Measurements from ENCODE around the gene WNT16.
A peak's percentile ranks its signal among the peaks of the same experiment; 100 is the strongest.
"Not testable (repeated sequence)": the region's sequence is repeated elsewhere in the genome, so short reads cannot be mapped to it uniquely, and the experiment has no call there.

WNT16 gene

GRCh38 chr7:121306565-121306964 lies 22.2 kb upstream of the WNT16 start:
- DNase-seq (ENCODE audit: low read depth in 2 of 2), result no peak

- DNase-seq (ENCODE audit: low read depth in 2 of 2), result no peak
These were observed 21.7 kb upstream of the WNT16 start for GRCh38 chr7:121307021-121307574.

GRCh38 chr7:121313220-121313792 lies 15.5 kb upstream of the WNT16 start:
- DNase-seq (ENCODE audit: low read depth in 2 of 2), result no peak

GRCh38 chr7:121313793-121314676 lies 14.8 kb upstream of the WNT16 start:
- DNase-seq (ENCODE audit: low read depth in 2 of 2), result peak in 1 of 2 experiments; percentile 45

GRCh38 chr7:121315170-121315569 lies 13.6 kb upstream of the WNT16 start:
- not testable (repeated sequence) for DNase-seq (ENCODE audit: low read depth in 2 of 2)

- DNase-seq (ENCODE audit: low read depth in 2 of 2), result no peak
These were observed 6.3 kb upstream of the WNT16 start for GRCh38 chr7:121322460-121322859.

- DNase-seq (ENCODE audit: low read depth in 2 of 2), result no peak
These were observed 5.1 kb upstream of the WNT16 start for GRCh38 chr7:121323515-121324302.

GRCh38 chr7:121327671-121328070 lies 1.1 kb upstream of the WNT16 start:
- no peak for DNase-seq (ENCODE audit: low read depth in 2 of 2)

GRCh38 chr7:121329191-121330052 lies 622 bp downstream of the WNT16 start:
- DNase-seq (ENCODE audit: low read depth in 2 of 2), result no peak

- no peak for DNase-seq (ENCODE audit: low read depth in 2 of 2)
These were observed 1.4 kb downstream of the WNT16 start for GRCh38 chr7:121330053-121330833.

- no peak for DNase-seq (ENCODE audit: low read depth in 2 of 2)
These were observed 2.2 kb downstream of the WNT16 start for GRCh38 chr7:121331048-121331447.

GRCh38 chr7:121331574-121331973 lies 2.8 kb downstream of the WNT16 start:
- no peak for DNase-seq (ENCODE audit: low read depth in 2 of 2)

- DNase-seq (ENCODE audit: low read depth in 2 of 2), result no peak
These were observed 5.6 kb downstream of the WNT16 start for GRCh38 chr7:121334376-121334775.

- DNase-seq (ENCODE audit: low read depth in 2 of 2), result peak; percentile 46 to 55
These were observed 6.3 kb downstream of the WNT16 start for GRCh38 chr7:121334875-121335648.

- DNase-seq (ENCODE audit: low read depth in 2 of 2), result no peak
These were observed 7.8 kb downstream of the WNT16 start for GRCh38 chr7:121336579-121336978.

- peak in 1 of 2 experiments; percentile 28 for DNase-seq (ENCODE audit: low read depth in 2 of 2)
These were observed 8.6 kb downstream of the WNT16 start for GRCh38 chr7:121337398-121337797.

GRCh38 chr7:121339082-121339481 lies 10.3 kb downstream of the WNT16 start:
- DNase-seq (ENCODE audit: low read depth in 2 of 2), result no peak

GRCh38 chr7:121341933-121342332 lies 13.1 kb downstream of the WNT16 start:
- DNase-seq (ENCODE audit: low read depth in 2 of 2), result no peak

- no peak for DNase-seq (ENCODE audit: low read depth in 2 of 2)
These were observed 13.8 kb downstream of the WNT16 start for GRCh38 chr7:121342631-121343030.

- no peak for DNase-seq (ENCODE audit: low read depth in 2 of 2)
These were observed 14.5 kb downstream of the WNT16 start for GRCh38 chr7:121343302-121343701.

Data from fibroblast of skin of left biceps (primary cell).